Mesenchymal stem cell (in vitro differentiated cells and primary cell): ENCODE data around the gene RTN4RL2.
A peak's percentile ranks its signal among the peaks of the same experiment; 100 is the strongest.

Experiments used
- DNase-seq: peaks from one replicate; pipeline ENCODE4 v3.0.0-alpha.2; 2013
- H2AFZ ChIP-seq: one replicate; pipeline ENCODE4 v1.6.1; 2013; ENCODE audit warnings: low read depth, mild to moderate bottlenecking, control low read depth, inconsistent platforms, low read length, moderate library complexity
- H2AK5ac ChIP-seq: 2 replicates; pipeline ENCODE4 v1.6.1; 2013; ENCODE audit warnings: low read length, moderate library complexity, mild to moderate bottlenecking, inconsistent platforms; ENCODE audit not compliant: severe bottlenecking
- H2BK120ac ChIP-seq: one replicate; pipeline ENCODE4 v1.6.1; 2013; ENCODE audit warnings: low read depth, mild to moderate bottlenecking, inconsistent platforms, low read length, moderate library complexity
- H2BK12ac ChIP-seq, 2 experiments: one replicate each; pipeline ENCODE4 v1.6.1; 2013; ENCODE audit warnings: inconsistent platforms in 2 of 2, low read length in 2 of 2, mild to moderate bottlenecking in 2 of 2, moderate library complexity in 2 of 2, control low read depth in 1 of 2
- H2BK15ac ChIP-seq: one replicate; pipeline ENCODE4 v1.6.1; 2013; ENCODE audit warnings: mild to moderate bottlenecking, low read depth, inconsistent platforms; ENCODE audit not compliant: poor library complexity, severe bottlenecking
- H2BK5ac ChIP-seq: 2 replicates; pipeline ENCODE4 v1.6.1; 2013; ENCODE audit warnings: low read depth, mild to moderate bottlenecking, low read length, control low read depth, inconsistent platforms; ENCODE audit not compliant: poor library complexity, severe bottlenecking
- H3K14ac ChIP-seq, 2 experiments: one replicate each; pipeline ENCODE4 v1.6.1; 2013; ENCODE audit warnings: inconsistent platforms in 2 of 2, low read length in 2 of 2, control low read depth in 1 of 2, mild to moderate bottlenecking in 1 of 2, moderate library complexity in 1 of 2
- H3K18ac ChIP-seq, 2 experiments: one replicate each; pipeline ENCODE4 v1.6.1; 2013; ENCODE audit warnings: inconsistent platforms in 2 of 2, low read length in 2 of 2, control low read depth in 1 of 2, low read depth in 1 of 2, mild to moderate bottlenecking in 1 of 2
- H3K23ac ChIP-seq, 2 experiments: one replicate each; pipeline ENCODE4 v1.6.1; 2013; ENCODE audit warnings: inconsistent platforms in 2 of 2, low read length in 2 of 2, mild to moderate bottlenecking in 2 of 2, moderate library complexity in 2 of 2, control low read depth in 1 of 2
- H3K27ac ChIP-seq: 2 replicates; pipeline ENCODE4 v1.5.1; 2013; ENCODE audit warnings: mild to moderate bottlenecking, moderate library complexity, low read length, control low read depth, inconsistent platforms; ENCODE audit not compliant: poor library complexity, severe bottlenecking
- H3K27me3 ChIP-seq, 2 experiments: 2 replicates each; pipeline versions ENCODE4 v1.6.1 to v1.7.0; 2013; ENCODE audit warnings: low read length in 2 of 2, mild to moderate bottlenecking in 2 of 2, moderate library complexity in 2 of 2, control low read depth in 1 of 2, inconsistent platforms in 1 of 2; ENCODE audit not compliant: control insufficient read depth in 1 of 2, insufficient read depth in 1 of 2
- H3K36me3 ChIP-seq, 2 experiments: 2 replicates each; pipeline versions ENCODE4 v1.6.1 to v1.7.0; 2013; ENCODE audit warnings: low read length in 2 of 2, control low read depth in 1 of 2, inconsistent platforms in 1 of 2, low read depth in 1 of 2, mild to moderate bottlenecking in 1 of 2; ENCODE audit not compliant: insufficient read depth in 2 of 2, control insufficient read depth in 1 of 2
- H3K4ac ChIP-seq, 2 experiments: one replicate each; pipeline ENCODE4 v1.6.1; 2013; ENCODE audit warnings: inconsistent platforms in 2 of 2, low read length in 2 of 2, mild to moderate bottlenecking in 2 of 2, moderate library complexity in 2 of 2, control low read depth in 1 of 2, low read depth in 1 of 2
- H3K4me1 ChIP-seq: 2 replicates; pipeline ENCODE4 v1.6.1; 2013; ENCODE audit warnings: low read depth, low read length, control low read depth; ENCODE audit not compliant: control insufficient read depth, insufficient read depth
- H3K4me2 ChIP-seq: 2 replicates; pipeline ENCODE4 v1.6.1; 2013; ENCODE audit warnings: low read length, mild to moderate bottlenecking, inconsistent platforms; ENCODE audit not compliant: poor library complexity, severe bottlenecking
- H3K4me3 ChIP-seq, 2 experiments: 2 replicates each; pipeline versions ENCODE4 v1.5.1 to v1.7.0; 2013; ENCODE audit warnings: low read length in 2 of 2, mild to moderate bottlenecking in 2 of 2, control low read depth in 1 of 2, low read depth in 1 of 2; ENCODE audit not compliant: insufficient read depth in 1 of 2
- H3K79me1 ChIP-seq: replicated peaks from 2 replicates; pipeline ENCODE4 v1.6.1; 2013; ENCODE audit warnings: mild to moderate bottlenecking, control low read depth, low read length, inconsistent platforms; ENCODE audit not compliant: poor library complexity, severe bottlenecking
- H3K9ac ChIP-seq: 2 replicates; pipeline ENCODE4 v1.7.0; 2013; ENCODE audit warnings: mild to moderate bottlenecking, low read length, moderate library complexity
- H3K9me3 ChIP-seq: 2 replicates; pipeline ENCODE4 v1.7.0; 2013; ENCODE audit warnings: mild to moderate bottlenecking, low read length; ENCODE audit not compliant: control insufficient read depth
- H4K8ac ChIP-seq: one replicate; pipeline ENCODE4 v1.6.1; 2013; ENCODE audit warnings: inconsistent platforms, mild to moderate bottlenecking, low read length, moderate library complexity
- H4K91ac ChIP-seq: one replicate; pipeline ENCODE4 v1.6.1; 2013; ENCODE audit warnings: mild to moderate bottlenecking, low read length, inconsistent platforms
- WGBS: methylation state at CpG from one replicate; pipeline ENCODE4 v1.1.7; 2013; ENCODE audit warnings: mixed read lengths; 5-methylcytosine and 5-hydroxymethylcytosine counted together

RTN4RL2 gene

DNA sequence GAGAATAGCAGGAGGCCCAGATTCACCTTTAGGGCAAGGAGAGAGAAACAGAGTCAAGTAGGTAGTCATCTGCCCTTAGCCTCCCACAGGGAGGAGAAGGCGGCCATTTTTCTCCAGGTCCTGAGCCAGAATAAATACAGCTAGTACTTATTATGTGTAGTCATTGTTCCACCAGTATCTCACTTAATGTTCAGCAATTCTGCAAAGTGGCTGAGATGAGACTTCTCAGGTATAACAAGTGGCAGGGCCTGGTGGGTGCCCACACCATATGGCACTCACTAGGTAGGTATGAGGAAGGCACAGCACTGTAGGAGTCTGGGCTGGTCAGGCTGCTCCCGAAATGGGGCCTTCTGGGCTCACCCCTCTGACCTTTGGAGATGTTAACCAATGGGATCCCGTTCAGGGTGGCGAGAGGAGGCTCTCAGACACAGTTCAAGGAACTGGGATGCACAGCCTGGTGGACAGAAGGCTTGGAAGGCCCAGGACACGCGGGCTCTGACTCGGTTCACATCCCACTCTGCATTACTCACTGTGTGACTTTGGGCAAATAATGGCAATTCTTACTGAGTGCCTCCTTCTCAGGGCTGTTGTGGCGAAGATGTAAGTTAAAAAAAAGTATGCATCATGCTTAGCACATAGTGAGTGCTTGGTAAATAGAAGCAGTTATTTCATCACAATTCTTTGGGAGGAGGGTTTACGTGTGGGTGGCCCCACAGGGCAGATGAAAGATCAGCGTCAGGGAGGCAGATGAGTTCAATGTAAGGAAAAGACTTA, 25.1 kb downstream of the RTN4RL2 start:
- Histone ChIP-seq H3K9me3 (peaks cover 14% of the 10 kb centered on the region), H3K23ac (no peak overlapping the region), H3K36me3 (peaks cover 6 to 47% of the 10 kb centered on the region in 2 experiments), H3K4me2 (no peak overlapping the region), H4K8ac (no peak overlapping the region), H2AFZ (no peak overlapping the region), H3K14ac (no peak overlapping the region), H2BK120ac (no peak overlapping the region), H3K27ac (no peak overlapping the region), H3K4me3 (no peak overlapping the region), H3K4ac (no peak overlapping the region), H3K4me1 (peaks cover 11% of the 10 kb centered on the region), H2AK5ac (no peak overlapping the region), H3K18ac (no peak overlapping the region), H4K91ac (no peak overlapping the region), H2BK15ac (no peak overlapping the region), H3K79me1 (no peaks in the 10 kb centered on the region), H3K9ac (peak overlapping the region; percentile 63), H2BK5ac (no peak overlapping the region), H3K27me3 (peaks cover 17 to 43% of the 10 kb centered on the region in 2 experiments), H2BK12ac (no peak overlapping the region)
- no peak for DNase-seq
- WGBS: 92% methylated on average over 9 of the region's 10 CpGs

DNA sequence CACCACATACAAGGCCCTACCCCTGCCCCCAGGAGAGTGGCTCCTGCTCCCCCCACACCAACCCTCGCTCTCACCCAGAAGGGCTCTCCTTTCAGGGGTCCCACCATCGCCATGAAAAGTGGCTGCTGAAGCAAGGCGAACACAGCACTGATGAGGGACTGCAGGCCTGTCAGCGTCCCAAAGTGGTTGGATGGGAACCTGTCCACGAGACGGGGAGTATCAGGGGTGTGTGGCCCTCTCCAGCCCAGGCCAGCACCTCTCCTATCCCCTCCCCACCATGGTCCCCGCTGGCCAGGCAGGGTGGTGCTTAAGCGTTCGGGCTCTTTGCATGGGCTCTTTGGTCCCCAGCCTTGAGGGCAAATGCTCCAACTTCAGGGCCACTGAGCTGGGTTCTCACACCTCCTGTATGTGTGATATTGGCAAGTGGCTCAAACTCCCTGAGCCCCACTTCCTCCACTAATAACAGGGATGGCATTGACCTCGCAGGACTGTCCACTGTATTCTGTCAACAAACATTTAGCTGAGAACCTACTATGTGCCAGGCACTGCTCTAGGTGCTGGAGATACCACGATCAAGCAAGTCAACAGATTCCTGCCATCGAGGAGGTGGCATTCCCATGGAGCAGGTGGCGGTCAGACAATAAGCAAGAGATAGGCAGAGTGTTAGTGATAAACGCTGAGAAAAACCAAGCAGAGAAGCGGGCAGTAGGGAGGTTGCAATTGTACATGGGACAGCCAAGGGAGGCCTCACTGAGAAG, 26.9 kb downstream of the RTN4RL2 start:
- H4K91ac ChIP-seq: no peak overlapping the region
- no peak overlapping the region for H2BK15ac ChIP-seq
- H2BK12ac ChIP-seq: no peak overlapping the region
- H3K23ac ChIP-seq: peak overlapping the region in 1 of 2 experiments; percentile 5
- peaks cover 10% of the 10 kb centered on the region for H3K4me1 ChIP-seq
- DNase-seq: no peak
- peaks cover 15% of the 10 kb centered on the region for H3K9me3 ChIP-seq
- H2BK5ac ChIP-seq: no peak overlapping the region
- no peak overlapping the region for H3K27ac ChIP-seq
- no peak overlapping the region for H3K18ac ChIP-seq
- no peak overlapping the region for H3K9ac ChIP-seq
- peaks cover 6 to 52% of the 10 kb centered on the region in 2 experiments for H3K36me3 ChIP-seq
- WGBS: 94% methylated on average over 15 of the region's 15 CpGs
- H3K4me2 ChIP-seq: no peak overlapping the region
- no peak overlapping the region for H2BK120ac ChIP-seq
- no peak overlapping the region for H3K4me3 ChIP-seq
- no peak overlapping the region for H4K8ac ChIP-seq
- H3K14ac ChIP-seq: no peak overlapping the region
- no peak overlapping the region for H3K4ac ChIP-seq
- H2AFZ ChIP-seq: no peak overlapping the region
- H2AK5ac ChIP-seq: no peak overlapping the region
- H3K79me1 ChIP-seq: no peaks in the 10 kb centered on the region
- H3K27me3 ChIP-seq: peaks cover 5 to 25% of the 10 kb centered on the region in 2 experiments

DNA sequence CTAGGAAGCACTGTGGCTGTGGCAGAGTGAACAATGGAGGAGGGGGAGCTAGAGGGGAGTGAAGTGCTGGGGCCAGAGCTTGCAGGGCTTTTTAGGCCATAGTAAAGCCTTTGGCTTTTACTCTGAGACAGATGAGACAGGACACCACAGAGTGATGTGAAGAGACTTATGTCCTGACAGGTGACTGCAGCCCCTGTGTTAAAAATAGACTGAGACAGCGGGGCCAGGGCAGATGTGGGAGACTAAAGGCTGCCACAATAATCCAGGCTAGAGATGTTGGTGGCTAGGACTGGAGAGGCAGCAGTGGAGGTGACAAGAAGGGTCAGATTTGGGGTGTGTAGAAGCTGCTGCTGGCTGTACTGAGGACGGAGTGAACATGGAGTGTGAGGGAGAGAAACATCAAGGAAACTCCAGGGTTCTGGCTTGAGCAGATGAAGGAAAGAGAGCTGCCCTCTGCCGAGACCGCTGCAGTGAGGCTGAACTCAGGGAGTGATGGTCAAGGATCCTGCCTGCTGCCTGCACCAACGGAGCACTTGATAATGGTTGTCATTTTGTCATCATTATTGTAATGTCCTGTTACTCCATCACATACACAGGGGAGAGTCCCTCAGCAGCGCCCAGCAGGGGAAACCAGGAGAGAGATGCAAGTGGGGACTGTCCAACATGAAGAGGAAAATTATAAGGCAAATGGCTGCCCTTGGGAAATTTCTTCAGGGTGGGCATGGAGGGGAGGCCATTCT, 27.8 kb downstream of the RTN4RL2 start:
- H3K9me3 ChIP-seq: peaks cover 15% of the 10 kb centered on the region
- peaks cover 1% of the 10 kb centered on the region for H3K4me1 ChIP-seq
- H2AK5ac ChIP-seq: no peak overlapping the region
- H4K91ac ChIP-seq: no peak overlapping the region
- H3K27me3 ChIP-seq: peaks cover 2 to 17% of the 10 kb centered on the region in 2 experiments
- H3K9ac ChIP-seq: no peak overlapping the region
- H3K36me3 ChIP-seq: peaks cover 6 to 54% of the 10 kb centered on the region in 2 experiments
- H4K8ac ChIP-seq: no peak overlapping the region
- H3K79me1 ChIP-seq: no peaks in the 10 kb centered on the region
- no peak overlapping the region for H2BK120ac ChIP-seq
- H3K4ac ChIP-seq: no peak overlapping the region
- no peak overlapping the region for H3K18ac ChIP-seq
- H3K23ac ChIP-seq: no peak overlapping the region
- no peak overlapping the region for H3K4me2 ChIP-seq
- no peak overlapping the region for H3K27ac ChIP-seq
- no peak for DNase-seq
- H3K4me3 ChIP-seq: no peak overlapping the region
- 92% methylated on average over 5 of the region's 6 CpGs for WGBS
- H2BK5ac ChIP-seq: no peak overlapping the region
- H2BK12ac ChIP-seq: no peak overlapping the region
- no peak overlapping the region for H2AFZ ChIP-seq
- H3K14ac ChIP-seq: no peak overlapping the region
- no peak overlapping the region for H2BK15ac ChIP-seq
